Measurements from ENCODE around the gene PAPPA2.

- TF ChIP-seq POLR2A (IDR thresholded peaks at IDR 0.05) (no peak), CTCF (IDR thresholded peaks at IDR 0.05) (no peak)
Measured at GRCh38 chr1:176816232-176816631, 353.3 kb downstream of the PAPPA2 start.

All from lower leg skin (tissue), 3 donors.